T-helper 2 cell treated with Interferon-gamma antibody and Interleukin-4, amounts not matched to agents 5 μg/mL and 100 μg/mL, for 36 hours (primary cell): ENCODE data around the gene MAGEB2.

ENCODE experiments used
- DNase-seq: peaks from one replicate; pipeline ENCODE4 v3.0.0; 2021; ENCODE audit warnings: low spot score
- H3K27ac Mint-ChIP-seq: one replicate; pipeline ENCODE4 v1.8.0; 2021; ENCODE audit warnings: mild to moderate bottlenecking, mixed read lengths
- H3K27me3 Mint-ChIP-seq: one replicate; pipeline ENCODE4 v1.8.0; 2021; ENCODE audit warnings: low read depth, mixed read lengths
- H3K36me3 Mint-ChIP-seq: one replicate; pipeline ENCODE4 v1.8.0; 2021; ENCODE audit warnings: low read depth, mixed read lengths
- H3K4me1 Mint-ChIP-seq: one replicate; pipeline ENCODE4 v1.8.0; 2021; ENCODE audit warnings: low read depth, mixed read lengths
- H3K4me3 Mint-ChIP-seq: one replicate; pipeline ENCODE4 v1.8.0; 2022; ENCODE audit warnings: mild to moderate bottlenecking, moderate library complexity, mixed read lengths
- H3K9me3 Mint-ChIP-seq: one replicate; pipeline ENCODE4 v1.8.0; 2021; ENCODE audit warnings: mixed read lengths

MAGEB2 gene

DNA sequence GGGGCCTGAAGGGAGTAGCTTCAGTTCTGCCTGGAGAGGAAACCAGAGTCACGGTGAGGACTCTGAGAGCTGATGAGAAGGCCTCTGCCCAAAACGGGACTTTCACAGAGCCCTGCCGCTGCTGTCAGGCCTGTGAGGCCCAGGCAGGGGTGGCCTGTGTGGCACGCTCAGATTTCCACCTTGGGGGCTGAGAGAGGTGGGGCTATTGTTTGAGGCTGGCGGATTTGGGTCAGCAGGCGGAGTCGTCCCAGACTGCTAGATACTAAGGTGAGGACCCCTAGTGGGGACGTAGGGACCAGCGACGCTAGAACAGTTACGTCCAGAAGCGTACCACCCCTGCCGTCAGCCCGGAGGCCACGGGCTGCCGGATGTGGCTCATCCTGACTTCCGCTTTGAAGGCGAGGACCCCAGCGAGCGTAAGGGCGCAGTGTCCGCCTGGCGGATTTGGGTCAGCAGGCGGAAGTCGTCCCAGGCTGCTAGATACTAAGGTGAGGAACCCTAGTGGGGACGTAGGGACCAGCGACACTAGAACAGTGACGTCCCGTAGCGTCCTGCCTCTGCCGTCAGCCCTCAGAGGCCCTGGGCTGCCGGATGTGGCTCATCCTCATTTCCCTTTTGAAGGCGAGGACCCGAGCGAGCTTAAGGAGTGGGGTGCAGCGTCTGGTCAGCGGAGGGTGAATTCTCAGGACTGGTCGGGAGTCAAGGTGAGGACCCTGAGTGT, 31.6 kb downstream of the MAGEB2 start, which contains the start of gene MAGEB1:
MAGEB1 (plus strand) TSS at position 378 of the 721 bp plus-strand sequence. CDS start 3,348 bp downstream, outside the sequence.
- H3K27ac Mint-ChIP-seq = no peak within 1 kb of the TSS
- DNase-seq = no peak
- H3K9me3 Mint-ChIP-seq = no peaks in the 10 kb centered on the region
- no peaks in the 10 kb centered on the region for H3K4me1 Mint-ChIP-seq
- no peaks in the 10 kb centered on the region for H3K27me3 Mint-ChIP-seq
- no peak within 1 kb of the TSS for H3K4me3 Mint-ChIP-seq
- no peaks in the 10 kb centered on the region for H3K36me3 Mint-ChIP-seq

DNA sequence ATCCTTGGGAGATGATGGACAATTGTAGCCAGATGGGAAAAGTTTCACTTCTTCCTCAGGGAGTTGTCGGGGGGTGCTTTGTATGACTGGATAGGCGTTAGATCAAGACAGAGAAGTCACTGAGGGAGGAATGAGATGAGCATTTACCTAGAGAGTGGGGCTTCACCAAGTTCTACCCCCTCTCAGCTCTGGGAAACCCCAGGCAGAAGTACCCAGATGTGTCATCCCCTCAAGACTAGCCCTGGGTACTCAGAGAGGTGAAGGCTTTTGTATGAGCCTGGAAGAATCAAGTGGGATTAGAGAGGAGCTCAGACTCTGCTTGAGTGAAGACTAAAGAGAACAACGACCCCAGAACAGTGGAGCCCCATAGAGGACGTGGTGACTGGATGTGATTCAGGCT, 33.5 kb downstream of the MAGEB2 start:
- Mint-ChIP-seq H3K9me3 (no peaks in the 10 kb centered on the region), H3K27me3 (no peaks in the 10 kb centered on the region), H3K27ac (no peak overlapping the region), H3K4me3 (no peak overlapping the region), H3K4me1 (no peaks in the 10 kb centered on the region), H3K36me3 (no peaks in the 10 kb centered on the region)
- DNase-seq = no peak

DNA sequence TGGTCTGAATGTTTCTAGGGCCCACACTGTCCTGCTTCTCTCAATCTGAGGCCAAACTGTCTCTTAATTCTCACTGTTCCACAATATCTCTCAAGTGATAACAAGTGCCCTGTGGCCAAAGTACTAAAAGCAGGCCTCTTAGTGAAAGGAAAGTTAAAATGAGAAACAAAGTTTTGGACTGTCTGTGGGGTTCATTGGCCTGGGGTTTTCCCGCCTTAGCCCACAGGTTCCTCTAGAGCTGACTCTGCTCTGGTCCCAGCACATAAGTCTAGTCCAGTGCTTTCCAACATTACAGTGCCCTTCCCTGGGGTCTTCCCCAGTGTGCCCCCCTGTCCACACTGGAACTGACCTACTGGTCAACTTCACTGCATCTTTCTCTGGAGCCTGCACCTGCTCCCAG, 37.9 kb downstream of the MAGEB2 start:
- no peaks in the 10 kb centered on the region for H3K9me3 Mint-ChIP-seq
- no peak overlapping the region for H3K27ac Mint-ChIP-seq
- no peak overlapping the region for H3K4me3 Mint-ChIP-seq
- no peak for DNase-seq
- peaks cover 4% of the 10 kb centered on the region for H3K27me3 Mint-ChIP-seq
- H3K36me3 Mint-ChIP-seq = no peaks in the 10 kb centered on the region
- no peaks in the 10 kb centered on the region for H3K4me1 Mint-ChIP-seq

DNA sequence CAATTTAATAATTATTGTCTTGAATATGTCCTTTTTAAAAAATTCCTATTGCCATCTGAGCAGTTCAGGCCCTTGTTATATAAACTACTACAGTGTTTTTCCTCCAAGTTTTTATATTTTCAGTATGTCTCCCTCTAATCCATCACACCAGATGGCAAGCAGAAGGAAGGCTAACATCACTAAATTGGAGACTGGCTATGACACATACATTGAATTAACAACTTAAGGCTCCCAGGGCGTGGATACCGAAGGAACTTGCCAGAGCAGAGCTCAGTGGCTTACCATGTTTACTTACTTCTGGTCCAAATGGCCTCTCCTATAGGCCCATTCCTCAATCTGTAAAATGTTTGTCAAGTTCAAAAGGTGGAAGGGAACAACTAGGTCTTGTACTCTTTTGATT, 44.6 kb downstream of the MAGEB2 start:
- H3K4me3 Mint-ChIP-seq = no peak overlapping the region
- no peaks in the 10 kb centered on the region for H3K4me1 Mint-ChIP-seq
- H3K27ac Mint-ChIP-seq = no peak overlapping the region
- no peak for DNase-seq
- peaks cover 4% of the 10 kb centered on the region for H3K27me3 Mint-ChIP-seq
- H3K36me3 Mint-ChIP-seq = no peaks in the 10 kb centered on the region
- H3K9me3 Mint-ChIP-seq = no peaks in the 10 kb centered on the region

DNA sequence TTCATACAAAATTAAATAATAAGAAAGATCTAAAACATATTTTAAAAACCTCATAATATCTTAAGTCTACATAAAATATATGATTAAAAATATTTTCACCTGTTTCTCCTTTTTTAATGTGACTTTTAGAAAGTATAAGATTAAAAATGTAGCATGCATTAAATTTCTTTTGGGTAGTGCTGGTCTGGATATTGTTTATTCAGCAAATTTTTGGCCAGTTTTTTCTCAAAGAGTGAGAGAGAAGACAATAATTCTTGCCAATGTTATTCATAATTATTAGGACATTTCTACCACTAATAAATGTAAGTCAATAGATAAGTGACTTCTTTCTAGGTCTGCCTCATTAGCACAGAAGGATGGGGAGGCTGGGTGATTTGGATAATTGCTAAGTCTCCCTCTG, 45.6 kb downstream of the MAGEB2 start:
- H3K27ac Mint-ChIP-seq = no peak overlapping the region
- DNase-seq = no peak
- H3K36me3 Mint-ChIP-seq = no peaks in the 10 kb centered on the region
- peaks cover 4% of the 10 kb centered on the region for H3K27me3 Mint-ChIP-seq
- no peak overlapping the region for H3K4me3 Mint-ChIP-seq
- H3K4me1 Mint-ChIP-seq = no peaks in the 10 kb centered on the region
- no peaks in the 10 kb centered on the region for H3K9me3 Mint-ChIP-seq

DNA sequence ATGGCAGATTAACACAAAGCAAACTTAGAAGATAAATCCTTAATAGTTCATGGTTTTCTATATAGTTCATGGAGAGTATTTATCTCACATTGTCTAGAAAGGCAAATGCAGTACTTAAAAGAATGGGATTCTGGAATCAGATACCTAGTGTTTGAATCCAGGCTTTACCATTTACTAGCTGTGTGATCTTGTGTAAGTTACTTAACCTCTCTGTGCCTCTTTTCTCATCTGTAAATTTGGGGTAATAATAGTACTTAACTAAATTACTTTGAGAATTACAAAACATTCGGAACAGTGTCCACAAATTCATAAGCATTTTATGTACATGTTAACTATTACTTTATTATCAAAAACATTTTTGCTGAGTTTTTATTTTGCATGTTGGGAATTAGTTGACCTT, 47.4 kb downstream of the MAGEB2 start:
- no peak for DNase-seq
- H3K27me3 Mint-ChIP-seq = no peaks in the 10 kb centered on the region
- no peak overlapping the region for H3K27ac Mint-ChIP-seq

More for the DNA sequence above, 47.4 kb downstream of the MAGEB2 start:
- Mint-ChIP-seq H3K36me3 (no peaks in the 10 kb centered on the region), H3K9me3 (no peaks in the 10 kb centered on the region), H3K4me3 (no peak overlapping the region), H3K4me1 (no peaks in the 10 kb centered on the region)
